HG03175 (cell line): Measurements from ENCODE around the gene CASP2.
A peak's percentile ranks its signal among the peaks of the same experiment; 100 is the strongest.

ENCODE experiments used
- ATAC-seq: cut with Tn5 transposase; IDR thresholded peaks from one replicate; pipeline ENCODE4 v1.9.1; 2021; ENCODE audit warnings: mild to moderate bottlenecking, moderate library complexity; ENCODE audit not compliant: unreplicated experiment

CASP2 gene

GRCh38 chr7:143325240-143325639, 37.1 kb downstream of the CASP2 start:
- ATAC-seq = peak; percentile 48

GRCh38 chr7:143327903-143328302, 39.8 kb downstream of the CASP2 start:
- peak; percentile 79 for ATAC-seq

GRCh38 chr7:143329471-143330170, 41.5 kb downstream of the CASP2 start:
- ATAC-seq = no peak

- no peak for ATAC-seq
These were observed 43.1 kb downstream of the CASP2 start for GRCh38 chr7:143331179-143331801.

GRCh38 chr7:143334244-143334643, 46.1 kb downstream of the CASP2 start:
- ATAC-seq = no peak

GRCh38 chr7:143337216-143337615, 49.1 kb downstream of the CASP2 start:
- ATAC-seq = no peak

GRCh38 chr7:143341842-143342241, 53.7 kb downstream of the CASP2 start:
- ATAC-seq = no peak

- ATAC-seq = no peak
These were observed 55.4 kb downstream of the CASP2 start for GRCh38 chr7:143343596-143343995.

GRCh38 chr7:143345428-143345900, 57.3 kb downstream of the CASP2 start:
- ATAC-seq = peak; percentile 76

- no peak for ATAC-seq
These were observed 57.9 kb downstream of the CASP2 start for GRCh38 chr7:143346018-143346417.

GRCh38 chr7:143347950-143348349, 59.8 kb downstream of the CASP2 start:
- ATAC-seq = no peak

- no peak for ATAC-seq
These were observed 62.9 kb downstream of the CASP2 start for GRCh38 chr7:143351060-143351459.

- no peak for ATAC-seq
These were observed 63.4 kb downstream of the CASP2 start for GRCh38 chr7:143351574-143351973.

- ATAC-seq = no peak
These were observed 64.4 kb downstream of the CASP2 start for GRCh38 chr7:143352531-143353002.

GRCh38 chr7:143354376-143354775, 66.2 kb downstream of the CASP2 start:
- ATAC-seq = no peak

- ATAC-seq = no peak
These were observed 66.8 kb downstream of the CASP2 start for GRCh38 chr7:143354965-143355364.

- no peak for ATAC-seq
These were observed 67.6 kb downstream of the CASP2 start for GRCh38 chr7:143355450-143356385.

- no peak for ATAC-seq
These were observed 68.4 kb downstream of the CASP2 start for GRCh38 chr7:143356414-143357050.
